ENCODE data around the gene C1QTNF12. TPM values are rescaled to one million over a fixed set of nuclear protein-coding genes. Genes with fewer than 3 reads are reported as not detected.
"Not testable (repeated sequence)": the region's sequence is repeated elsewhere in the genome, so short reads cannot be mapped to it uniquely, and the experiment has no call there.

C1QTNF12 gene
- total and polyA plus RNA-seq, 2 experiments from 2014 or later, result 2.1 to 3.1 TPM

DNA sequence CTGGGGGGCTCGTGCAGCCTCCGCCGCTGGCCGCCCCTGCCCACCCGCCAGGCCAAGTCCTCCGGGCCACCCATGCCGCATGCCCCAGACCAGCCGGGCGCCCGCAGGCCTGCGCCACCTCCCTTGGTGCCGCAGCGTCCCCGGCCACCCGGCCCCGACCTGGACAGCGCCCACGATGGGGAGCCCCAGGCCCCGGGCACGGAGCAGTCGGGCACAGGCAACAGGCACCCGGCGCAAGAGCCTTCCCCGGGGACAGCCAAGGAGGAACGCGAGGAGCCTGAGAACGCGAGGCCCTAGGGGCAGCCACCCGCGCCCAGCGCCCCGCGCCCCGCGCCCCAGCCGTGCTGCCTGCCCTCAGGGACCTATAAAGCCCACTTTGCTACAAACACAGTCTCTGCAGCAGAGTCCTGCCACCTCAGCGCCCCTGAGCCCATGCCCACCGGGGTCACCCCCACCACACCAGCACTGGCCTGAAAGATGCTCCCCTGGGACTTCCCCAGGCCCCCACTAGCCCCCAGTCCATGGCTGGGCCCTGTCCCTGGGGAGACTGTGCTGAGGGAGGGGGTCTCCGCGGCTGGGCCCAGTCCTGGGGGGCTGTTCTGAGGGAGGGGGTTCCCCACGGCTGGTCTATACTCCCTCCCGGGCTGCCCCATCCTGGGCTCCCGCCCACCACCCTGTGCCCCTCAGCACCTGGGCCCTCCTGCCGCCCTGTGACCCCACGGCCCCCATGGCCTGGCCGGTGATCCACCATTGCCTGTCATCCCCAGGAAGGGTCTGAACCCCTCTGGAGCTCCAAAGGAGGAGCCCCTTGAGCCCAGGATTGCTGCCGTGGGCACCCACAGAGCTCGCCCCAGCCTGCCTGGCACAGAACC is 48.7 kb downstream of the C1QTNF12 start:
- no peaks in the 10 kb centered on the region for H3K36me3 ChIP-seq (ENCODE audit: low read depth)
- H4K20me1 ChIP-seq (ENCODE audit: insufficient read depth), result no peaks in the 10 kb centered on the region
- in situ Hi-C loops (cut with MboI), result no loop called here
- no peak for TF ChIP-seq EZH2phosphoT487 (IDR thresholded peaks at IDR 0.05; ENCODE audit: insufficient read depth, low read depth)
- no peak for TF ChIP-seq EZH2 (IDR thresholded peaks at IDR 0.05; ENCODE audit: insufficient read depth, poor library complexity, severe bottlenecking)
- no peaks in the 10 kb centered on the region for H3K27me3 ChIP-seq (replicated peaks; ENCODE audit: insufficient read depth)
- WGBS, 2 experiments (ENCODE audit: low coverage in 1 of 2, low lambda C conversion rate in 2 of 2, missing lambda C conversion rate in 2 of 2), result 87 to 90% methylated on average over 39 to 42 of the region's 48 CpGs
- no peaks in the 10 kb centered on the region for H3K79me2 ChIP-seq (ENCODE audit: insufficient read depth)
- DNase-seq, result no peak
- H3F3A ChIP-seq (ENCODE audit: insufficient read depth), result no peaks in the 10 kb centered on the region
- no peak overlapping the region for H3K27ac ChIP-seq
- peaks cover 5% of the 10 kb centered on the region for H3K9me3 ChIP-seq (ENCODE audit: low read depth)
- no peak overlapping the region for H3K4me3 ChIP-seq
- no peak overlapping the region for H2AFZ ChIP-seq
- no peaks in the 10 kb centered on the region for H3K9me2 ChIP-seq (ENCODE audit: insufficient read depth)
- no peak overlapping the region for H3K4me2 ChIP-seq (ENCODE audit: unreplicated experiment)
- H3K9ac ChIP-seq, result no peak overlapping the region
- no peaks in the 10 kb centered on the region for H3K4me1 ChIP-seq (ENCODE audit: insufficient read depth)

DNA sequence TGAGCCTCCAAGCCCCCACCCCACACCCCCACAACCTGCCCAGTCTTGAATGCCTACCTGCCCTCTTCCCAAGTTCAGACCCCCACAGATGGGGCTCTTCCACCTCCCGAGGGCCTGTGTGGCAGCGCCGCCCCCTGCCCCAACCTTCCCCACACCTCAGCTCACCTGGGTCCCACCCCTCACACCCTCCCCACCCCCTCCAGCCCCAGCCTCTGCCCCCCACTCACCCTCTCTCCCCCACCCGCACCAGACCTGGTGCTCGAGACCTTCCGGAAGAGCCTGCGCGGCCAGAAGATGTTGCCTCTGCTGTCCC is 49.4 kb downstream of the C1QTNF12 start:
- in situ Hi-C loops (cut with MboI), result no loop called here
- DNase-seq, result no peak
- no peaks in the 10 kb centered on the region for H3K79me2 ChIP-seq (ENCODE audit: insufficient read depth)
- no peak overlapping the region for H3K27ac ChIP-seq
- no peak overlapping the region for H3K4me2 ChIP-seq (ENCODE audit: unreplicated experiment)
- no peak for TF ChIP-seq EZH2 (IDR thresholded peaks at IDR 0.05; ENCODE audit: insufficient read depth, poor library complexity, severe bottlenecking)
- TF ChIP-seq EZH2phosphoT487 (IDR thresholded peaks at IDR 0.05; ENCODE audit: insufficient read depth, low read depth), result no peak
- no peak overlapping the region for H2AFZ ChIP-seq
- no peaks in the 10 kb centered on the region for H3K27me3 ChIP-seq (replicated peaks; ENCODE audit: insufficient read depth)
- H3K36me3 ChIP-seq (ENCODE audit: low read depth), result no peaks in the 10 kb centered on the region
- H3K4me3 ChIP-seq, result no peak overlapping the region
- H3K4me1 ChIP-seq (ENCODE audit: insufficient read depth), result no peaks in the 10 kb centered on the region
- 88 to 94% methylated on average over 5 to 8 of the region's 8 CpGs for WGBS, 2 experiments (ENCODE audit: low coverage in 1 of 2, low lambda C conversion rate in 2 of 2, missing lambda C conversion rate in 2 of 2)
- H3K9me3 ChIP-seq (ENCODE audit: low read depth), result peaks cover 5% of the 10 kb centered on the region
- H3K9ac ChIP-seq, result no peak overlapping the region
- H3K9me2 ChIP-seq (ENCODE audit: insufficient read depth), result no peaks in the 10 kb centered on the region
- H3F3A ChIP-seq (ENCODE audit: insufficient read depth), result no peaks in the 10 kb centered on the region
- H4K20me1 ChIP-seq (ENCODE audit: insufficient read depth), result no peaks in the 10 kb centered on the region

DNA sequence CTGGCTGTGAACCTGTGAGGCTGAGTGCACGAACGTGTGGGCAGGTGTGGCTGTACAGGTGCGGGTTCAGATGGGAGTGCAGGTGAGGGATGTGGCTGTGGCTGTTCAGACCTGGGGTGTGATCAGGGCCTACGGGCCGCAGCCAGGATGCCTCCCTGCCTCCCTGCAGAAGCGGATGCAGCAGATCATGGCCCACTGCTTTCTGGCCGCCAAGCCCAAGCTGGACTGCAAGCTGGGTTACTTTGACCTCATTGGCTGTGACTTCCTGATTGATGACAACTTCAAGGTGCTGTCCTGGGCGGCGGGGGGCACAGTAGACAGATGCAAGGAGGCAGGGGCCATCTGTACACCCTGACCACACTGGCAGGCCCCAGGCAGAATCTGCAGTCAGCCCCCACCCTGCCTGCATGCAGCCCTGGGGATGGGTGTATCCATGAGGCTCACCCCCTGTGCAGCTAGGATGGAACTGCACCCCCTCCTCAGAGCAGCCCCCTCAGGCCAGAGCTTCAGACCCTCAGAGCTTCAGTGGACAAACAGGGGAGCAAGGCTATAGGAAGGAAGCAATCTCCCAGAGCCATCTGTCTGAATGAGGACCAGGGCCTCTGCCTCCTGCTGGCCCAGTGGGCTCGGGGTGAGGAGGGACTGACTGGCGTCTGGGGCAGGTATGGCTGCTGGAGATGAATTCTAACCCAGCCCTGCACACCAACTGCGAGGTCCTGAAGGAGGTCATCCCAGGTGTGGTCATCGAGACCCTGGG is 49.9 kb downstream of the C1QTNF12 start:
- Histone ChIP-seq H3K79me2 (ENCODE audit: insufficient read depth) (no peaks in the 10 kb centered on the region), H3K36me3 (ENCODE audit: low read depth) (no peaks in the 10 kb centered on the region), H3K9me2 (ENCODE audit: insufficient read depth) (no peaks in the 10 kb centered on the region), H3K27ac (no peak overlapping the region), H3K9ac (no peak overlapping the region), H4K20me1 (ENCODE audit: insufficient read depth) (no peaks in the 10 kb centered on the region), H2AFZ (no peak overlapping the region), H3F3A (ENCODE audit: insufficient read depth) (no peaks in the 10 kb centered on the region), H3K4me3 (no peak overlapping the region), H3K27me3 (replicated peaks; ENCODE audit: insufficient read depth) (no peaks in the 10 kb centered on the region; the same call in 1 of the 2 replicates), H3K9me3 (ENCODE audit: low read depth) (peaks cover 5% of the 10 kb centered on the region), H3K4me1 (ENCODE audit: insufficient read depth) (no peaks in the 10 kb centered on the region), H3K4me2 (ENCODE audit: unreplicated experiment) (no peak overlapping the region)
- no peak for DNase-seq
- 62 to 66% methylated on average over 10 to 12 of the region's 13 CpGs for WGBS, 2 experiments (ENCODE audit: low coverage in 1 of 2, low lambda C conversion rate in 2 of 2, missing lambda C conversion rate in 2 of 2)
- in situ Hi-C loops (cut with MboI), result no loop called here
- TF ChIP-seq EZH2 (IDR thresholded peaks at IDR 0.05; ENCODE audit: insufficient read depth, poor library complexity, severe bottlenecking), result no peak
- TF ChIP-seq EZH2phosphoT487 (IDR thresholded peaks at IDR 0.05; ENCODE audit: insufficient read depth, low read depth), result no peak

DNA sequence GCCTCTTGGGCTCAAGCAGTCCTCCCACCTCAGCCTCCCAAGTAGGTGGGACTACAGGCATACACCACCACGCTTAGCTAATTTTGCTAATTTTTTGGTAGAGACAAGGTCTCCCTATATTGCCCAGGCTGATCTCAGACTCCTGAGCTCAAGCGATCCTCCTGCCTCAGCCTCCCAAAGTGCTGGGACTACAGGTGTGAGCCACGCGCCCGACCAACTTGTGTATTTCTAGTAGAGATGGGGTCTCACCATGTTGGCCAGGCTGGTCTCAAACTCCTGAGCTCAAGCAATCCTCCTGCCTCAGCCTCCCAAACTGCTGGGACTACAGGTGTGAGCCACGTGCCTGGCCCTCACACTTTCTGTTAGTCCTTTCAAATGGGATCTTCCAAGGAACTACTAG is 50.8 kb downstream of the C1QTNF12 start:
- H3K9ac ChIP-seq; H3K4me1 ChIP-seq (ENCODE audit: insufficient read depth); H3K27me3 ChIP-seq (replicated peaks; ENCODE audit: insufficient read depth); H3K9me2 ChIP-seq (ENCODE audit: insufficient read depth); DNase-seq; H3K9me3 ChIP-seq (ENCODE audit: low read depth); H3K36me3 ChIP-seq (ENCODE audit: low read depth); H3K4me3 ChIP-seq; H3F3A ChIP-seq (ENCODE audit: insufficient read depth); H3K4me2 ChIP-seq (ENCODE audit: unreplicated experiment); H2AFZ ChIP-seq; H3K79me2 ChIP-seq (ENCODE audit: insufficient read depth); H4K20me1 ChIP-seq (ENCODE audit: insufficient read depth); H3K27ac ChIP-seq; in situ Hi-C loops (cut with MboI): not testable (repeated sequence)
- WGBS, 2 experiments (ENCODE audit: low coverage in 1 of 2, low lambda C conversion rate in 2 of 2, missing lambda C conversion rate in 2 of 2), result 93 to 94% methylated on average over 6 of the region's 6 CpGs

Data from GM23248 (cell line).